Stomach (tissue), 4 donors: ENCODE data around the gene POFUT2.

Experiments
- CTCF ChIP-seq, 7 experiments: fragments of 450-650 bp in 4 of 7; fragments of 200-600 bp in 3 of 7; sonication (generic) in 3 of 7; IDR thresholded peaks; one replicate each; pipeline ENCODE4 v1.5.1; 2016 to 2019; ENCODE audit warnings: antibody characterized with exemption in 7 of 7, control low read depth in 2 of 7, mild to moderate bottlenecking in 1 of 7
- EP300 ChIP-seq: sonication (generic); formaldehyde crosslinking; IDR thresholded peaks from one replicate; pipeline ENCODE4 v1.6.1; 2017; ENCODE audit warnings: antibody characterized with exemption
- POLR2AphosphoS5 ChIP-seq, 3 donors: sonication (generic); formaldehyde crosslinking; IDR thresholded peaks; one replicate each; pipeline ENCODE4 v1.6.1; 2016; ENCODE audit warnings: antibody characterized with exemption in 3 of 3

- peak in 2 of 3 donors; percentile 35 to 66 for TF ChIP-seq POLR2AphosphoS5 (IDR thresholded peaks at IDR 0.05)
- peak in 5 of 7 experiments; percentile 95 to 98 (median 98) for TF ChIP-seq CTCF (IDR thresholded peaks at IDR 0.05)
- TF ChIP-seq EP300 = no peak
Measured at GRCh38 chr21:45292399-45293219, 4.9 kb upstream of the POFUT2 start.
